ENCODE measurements around the gene MIB2.

Gene MIB2

DNA sequence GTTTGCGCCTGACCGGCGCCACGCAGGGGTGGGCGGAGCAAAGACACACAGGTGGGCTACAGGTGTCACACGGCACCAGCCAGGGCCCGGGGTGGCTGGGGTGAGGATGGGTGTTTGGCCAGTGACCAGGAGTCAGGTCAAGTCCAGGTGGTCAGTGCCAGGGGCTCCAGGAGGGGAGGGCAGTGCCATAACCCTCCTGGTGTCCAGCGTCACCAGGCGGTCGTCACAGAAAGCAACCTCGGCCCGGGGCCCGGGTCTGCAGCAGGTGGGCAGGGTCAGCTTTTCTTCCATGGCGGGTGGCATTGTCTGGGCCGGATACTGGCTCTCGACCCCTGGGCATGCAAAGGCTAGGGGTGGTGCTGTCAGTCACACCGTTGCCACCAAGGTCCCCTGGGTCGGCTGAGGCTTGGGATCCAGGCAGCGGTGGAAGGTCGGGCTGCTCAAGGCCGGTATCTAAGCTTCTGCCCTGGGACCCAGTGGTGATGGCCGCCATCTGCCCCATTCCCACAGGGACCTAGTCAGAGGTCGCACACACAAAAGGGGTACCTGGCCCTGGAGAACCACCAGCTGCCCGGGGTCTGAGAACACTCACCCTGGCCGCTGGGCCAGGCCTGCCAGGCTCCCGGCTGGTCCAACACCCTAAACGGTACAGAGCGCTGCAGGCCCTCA lies 17.1 kb upstream of the MIB2 start:
- DNase-seq (ENCODE audit: extremely low read depth in 1 of 2, low read depth in 1 of 2): no peak

GRCh38 chr1:1598720-1599029 lies 16.6 kb upstream of the MIB2 start:
- no peak for DNase-seq (ENCODE audit: extremely low read depth in 1 of 2, low read depth in 1 of 2)

- DNase-seq (ENCODE audit: extremely low read depth in 1 of 2, low read depth in 1 of 2): no peak
These were observed 16.0 kb upstream of the MIB2 start for GRCh38 chr1:1599030-1599934.

- no peak for DNase-seq (ENCODE audit: extremely low read depth in 1 of 2, low read depth in 1 of 2)
These were observed 15.1 kb upstream of the MIB2 start, which contains the start of gene FNDC10 for GRCh38 chr1:1599935-1600860. Gene FNDC10 (minus strand): TSS chr1:1600135. CDS start chr1:1600015, 120 bp downstream.

- no peak for DNase-seq (ENCODE audit: extremely low read depth in 1 of 2, low read depth in 1 of 2)
These were observed 14.3 kb upstream of the MIB2 start for GRCh38 chr1:1600861-1601563.

DNA sequence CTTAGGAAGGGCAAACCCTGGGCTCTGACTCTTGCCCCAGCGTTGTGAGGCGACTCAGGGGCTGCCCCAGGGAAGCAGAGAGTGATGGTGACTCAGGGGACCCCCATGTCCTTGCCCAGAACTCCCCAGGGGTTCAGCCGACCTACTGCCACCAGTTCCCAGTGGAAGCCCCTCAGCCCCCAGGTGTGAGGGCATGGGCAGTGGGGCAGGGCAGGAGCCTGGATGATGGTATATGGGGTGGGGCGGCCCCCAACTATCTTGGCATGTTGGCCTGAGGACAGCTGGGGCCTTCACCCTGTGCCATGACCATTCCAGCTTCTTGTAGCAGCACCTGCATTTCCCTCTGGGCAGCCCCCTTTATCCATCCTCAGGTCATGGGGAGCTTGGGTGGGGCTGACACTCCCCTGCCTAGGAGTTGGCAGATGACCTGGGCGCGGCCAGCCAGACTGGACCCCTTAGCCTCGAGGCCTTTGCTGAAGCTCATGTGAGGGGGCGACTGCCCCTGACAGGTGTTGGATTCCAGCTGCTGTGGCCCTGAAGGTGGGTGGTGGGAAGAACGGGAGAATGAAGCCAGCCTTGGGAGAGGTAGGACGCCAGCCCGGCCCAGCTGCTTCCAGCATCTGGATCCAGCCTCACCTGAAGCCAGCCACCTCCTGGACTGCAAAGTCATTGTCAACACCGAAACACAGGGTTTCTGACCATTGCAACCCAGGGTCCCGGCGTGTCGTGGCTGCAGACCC lies 13.6 kb upstream of the MIB2 start:
- DNase-seq (ENCODE audit: extremely low read depth in 1 of 2, low read depth in 1 of 2): no peak

GRCh38 chr1:1602304-1602967 lies 12.9 kb upstream of the MIB2 start:
- DNase-seq (ENCODE audit: extremely low read depth in 1 of 2, low read depth in 1 of 2): no peak

- no peak for DNase-seq (ENCODE audit: extremely low read depth in 1 of 2, low read depth in 1 of 2)
These were observed 12.3 kb upstream of the MIB2 start for GRCh38 chr1:1602968-1603506.

GRCh38 chr1:1603671-1604373 lies 11.5 kb upstream of the MIB2 start:
- DNase-seq (ENCODE audit: extremely low read depth in 1 of 2, low read depth in 1 of 2): no peak

- DNase-seq (ENCODE audit: extremely low read depth in 1 of 2, low read depth in 1 of 2): no peak
These were observed 10.8 kb upstream of the MIB2 start for GRCh38 chr1:1604374-1605033.

- DNase-seq (ENCODE audit: extremely low read depth in 1 of 2, low read depth in 1 of 2): no peak
These were observed 10.2 kb upstream of the MIB2 start for GRCh38 chr1:1605034-1605591.

DNA sequence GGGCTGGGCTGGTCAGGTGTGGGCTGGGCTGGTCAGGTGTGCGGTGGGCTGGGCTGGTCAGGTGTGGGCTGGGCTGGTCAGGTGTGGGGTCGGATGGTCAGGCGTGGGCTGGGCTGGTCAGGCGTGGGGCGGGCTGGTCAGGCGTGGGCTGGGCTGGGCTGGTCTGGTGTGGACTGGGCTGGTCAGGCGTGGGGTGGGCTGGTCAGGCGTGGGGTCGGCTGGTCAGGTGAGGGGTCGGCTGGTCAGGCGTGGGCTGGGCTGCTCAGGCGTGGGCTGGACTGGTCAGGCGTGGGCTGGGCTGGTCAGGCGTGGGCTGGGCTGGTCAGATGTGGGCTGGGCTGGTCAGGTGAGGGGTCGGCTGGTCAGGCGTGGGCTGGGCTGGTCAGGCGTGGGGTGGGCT lies 9.6 kb upstream of the MIB2 start:
- DNase-seq (ENCODE audit: extremely low read depth in 1 of 2, low read depth in 1 of 2): no peak

- DNase-seq (ENCODE audit: extremely low read depth in 1 of 2, low read depth in 1 of 2): no peak
These were observed 9.1 kb upstream of the MIB2 start for GRCh38 chr1:1606232-1606631.

DNA sequence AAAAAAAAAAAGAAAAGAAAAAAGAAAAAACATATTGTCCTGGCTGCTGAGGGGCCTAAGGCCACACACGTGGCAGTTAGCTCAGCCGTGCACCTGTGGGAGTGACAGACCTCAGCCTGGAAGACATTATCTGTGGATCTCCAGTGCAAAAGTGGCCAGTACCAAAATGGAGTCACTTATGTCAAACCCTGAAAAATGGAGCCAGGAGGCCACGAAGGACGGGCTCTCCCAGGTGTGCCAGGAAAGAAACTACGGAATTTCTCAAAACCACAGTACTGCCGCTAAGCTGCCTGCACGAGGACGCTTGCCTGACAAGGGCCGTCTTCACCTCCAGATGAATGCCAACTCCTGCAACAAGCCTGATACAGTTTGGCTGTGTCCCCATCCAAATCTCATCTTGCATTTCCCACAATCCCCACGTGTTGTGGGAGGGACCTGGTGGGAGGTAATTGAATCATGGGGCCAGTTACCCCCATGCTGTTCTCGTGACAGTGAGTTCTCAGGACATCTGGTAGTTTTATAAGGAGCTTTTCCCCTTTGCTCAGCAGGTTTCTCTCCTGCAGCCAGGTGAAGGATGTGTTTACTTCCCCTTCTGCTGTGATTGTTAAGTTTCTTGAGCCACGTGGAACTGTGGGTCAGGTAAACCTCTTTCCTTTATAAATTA lies 5.3 kb upstream of the MIB2 start:
- no peak for DNase-seq (ENCODE audit: extremely low read depth in 1 of 2, low read depth in 1 of 2)

- DNase-seq (ENCODE audit: extremely low read depth in 1 of 2, low read depth in 1 of 2): no peak
These were observed 4.5 kb upstream of the MIB2 start for GRCh38 chr1:1610796-1611195.

DNA sequence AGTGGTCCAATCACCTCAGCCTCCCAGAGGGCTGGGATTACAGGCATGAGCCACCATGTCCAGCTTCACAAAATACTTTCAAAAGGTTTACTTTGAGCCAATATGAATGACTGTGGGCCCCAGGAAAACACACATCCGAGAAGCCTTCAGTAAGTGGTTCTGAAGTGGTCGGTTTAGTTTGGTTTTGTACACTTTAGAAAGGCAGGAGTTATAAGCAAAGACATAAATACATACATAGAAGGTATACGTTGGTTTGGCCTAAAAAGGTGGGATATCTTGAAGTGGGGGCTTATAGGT lies 3.2 kb upstream of the MIB2 start:
- no peak for DNase-seq (ENCODE audit: extremely low read depth in 1 of 2, low read depth in 1 of 2)

DNA sequence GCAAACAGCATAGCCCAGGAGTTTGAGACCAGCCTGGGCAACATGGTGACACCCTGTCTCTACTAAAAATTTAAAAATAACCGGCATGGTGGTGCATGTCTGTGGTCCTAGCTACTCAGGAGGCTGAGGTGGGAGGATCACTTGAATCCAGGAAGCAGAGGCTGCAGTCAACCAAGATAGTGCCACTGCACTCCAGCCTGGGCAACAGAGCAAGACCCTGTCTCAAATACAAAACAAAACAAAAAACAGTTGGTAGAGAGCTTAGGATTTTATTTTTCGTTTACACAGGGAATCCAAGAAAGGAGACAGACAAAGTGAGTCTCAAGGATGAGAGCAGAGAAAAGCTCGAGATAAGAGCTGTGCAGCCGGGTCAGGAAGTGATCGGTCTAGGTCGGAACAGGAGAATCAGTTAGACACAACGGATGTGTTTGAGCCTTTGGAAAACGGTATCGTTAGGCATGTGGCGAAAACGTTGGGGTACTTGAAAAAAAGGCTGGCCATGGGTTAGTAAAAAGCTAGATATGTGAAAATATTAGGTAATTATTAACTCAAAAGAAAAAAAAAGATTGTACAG lies 1.7 kb upstream of the MIB2 start:
- DNase-seq (ENCODE audit: extremely low read depth in 1 of 2, low read depth in 1 of 2): no peak

Measured in stimulated activated CD8-positive, alpha-beta memory T cell treated with anti-CD3 and anti-CD28 coated beads, Interleukin-7, amount 100 ng/mL, for 48 hours (primary cell).